GM18511 (cell line): ENCODE data around the gene IGDCC3.

Experiments used
- ATAC-seq: cut with Tn5 transposase; IDR thresholded peaks from one replicate; pipeline ENCODE4 v1.9.1; 2021; ENCODE audit warnings: mild to moderate bottlenecking, moderate library complexity; ENCODE audit not compliant: unreplicated experiment

Gene IGDCC3

GRCh38 chr15:65388306-65389080, 10.7 kb upstream of the IGDCC3 start:
- ATAC-seq: no peak

GRCh38 chr15:65386886-65387285, 9.1 kb upstream of the IGDCC3 start:
- ATAC-seq: no peak

GRCh38 chr15:65386376-65386775, 8.6 kb upstream of the IGDCC3 start:
- no peak for ATAC-seq

GRCh38 chr15:65385870-65386258, 8.1 kb upstream of the IGDCC3 start:
- ATAC-seq: no peak

GRCh38 chr15:65384895-65385869, 7.4 kb upstream of the IGDCC3 start:
- peak; percentile 78 for ATAC-seq

GRCh38 chr15:65384505-65384894, 6.7 kb upstream of the IGDCC3 start:
- ATAC-seq: peak; percentile 16

GRCh38 chr15:65383991-65384390, 6.2 kb upstream of the IGDCC3 start:
- no peak for ATAC-seq

- no peak for ATAC-seq
Measured at GRCh38 chr15:65383456-65383855, 5.7 kb upstream of the IGDCC3 start.

GRCh38 chr15:65382921-65383320, 5.1 kb upstream of the IGDCC3 start:
- no peak for ATAC-seq

- no peak for ATAC-seq
Measured at GRCh38 chr15:65382146-65382491, 4.3 kb upstream of the IGDCC3 start.

GRCh38 chr15:65381445-65382145, 3.8 kb upstream of the IGDCC3 start:
- ATAC-seq: no peak

- no peak for ATAC-seq
Measured at GRCh38 chr15:65379986-65380385, 2.2 kb upstream of the IGDCC3 start.

GRCh38 chr15:65377105-65377975, 462 bp downstream of the IGDCC3 start:
- ATAC-seq: no peak

GRCh38 chr15:65376767-65377104, 1.1 kb downstream of the IGDCC3 start:
- no peak for ATAC-seq

- ATAC-seq: no peak
Measured at GRCh38 chr15:65375871-65376607, 1.8 kb downstream of the IGDCC3 start.

GRCh38 chr15:65374821-65375401, 2.9 kb downstream of the IGDCC3 start:
- ATAC-seq: no peak

- ATAC-seq: no peak
Measured at GRCh38 chr15:65374334-65374733, 3.5 kb downstream of the IGDCC3 start.

- ATAC-seq: no peak
Measured at GRCh38 chr15:65373163-65373651, 4.6 kb downstream of the IGDCC3 start.

- no peak for ATAC-seq
Measured at GRCh38 chr15:65372787-65373067, 5.1 kb downstream of the IGDCC3 start.
